Suprapubic skin (tissue), 4 donors: ENCODE data around the gene YPEL2.

Source experiments
- CTCF ChIP-seq, 2 donors: fragments of 200-600 bp in 1 of 2; fragments of 450-650 bp in 1 of 2; sonication (generic) in 1 of 2; IDR thresholded peaks; one replicate each; pipeline ENCODE4 v1.5.1; 2016 to 2019; ENCODE audit warnings: antibody characterized with exemption in 2 of 2, mild to moderate bottlenecking in 1 of 2, moderate library complexity in 1 of 2
- POLR2A ChIP-seq, 2 donors: fragments of 450-650 bp; IDR thresholded peaks; one replicate each; pipeline ENCODE4 v1.6.1; 2017; ENCODE audit warnings: antibody characterized with exemption in 2 of 2, mild to moderate bottlenecking in 2 of 2, moderate library complexity in 2 of 2
- POLR2AphosphoS5 ChIP-seq, 3 donors: sonication (generic); formaldehyde crosslinking; IDR thresholded peaks; one replicate each; pipeline ENCODE4 v1.6.1; 2017; ENCODE audit warnings: antibody characterized with exemption in 3 of 3

- TF ChIP-seq CTCF (IDR thresholded peaks at IDR 0.05) (no peak), POLR2A (IDR thresholded peaks at IDR 0.05) (no peak), POLR2AphosphoS5 (IDR thresholded peaks at IDR 0.05) (no peak)
These were observed 2.4 kb downstream of the YPEL2 start for GRCh38 chr17:59333836-59334235.
